GM10847 (cell line): ENCODE results near the gene BRCA1.

ENCODE experiments used
- POLR2A ChIP-seq: IDR thresholded peaks from 2 replicates; pipeline ENCODE4 v1.6.1; 2011; ENCODE audit not compliant: insufficient read length; ENCODE audit errors: extremely low read depth

Gene BRCA1

DNA sequence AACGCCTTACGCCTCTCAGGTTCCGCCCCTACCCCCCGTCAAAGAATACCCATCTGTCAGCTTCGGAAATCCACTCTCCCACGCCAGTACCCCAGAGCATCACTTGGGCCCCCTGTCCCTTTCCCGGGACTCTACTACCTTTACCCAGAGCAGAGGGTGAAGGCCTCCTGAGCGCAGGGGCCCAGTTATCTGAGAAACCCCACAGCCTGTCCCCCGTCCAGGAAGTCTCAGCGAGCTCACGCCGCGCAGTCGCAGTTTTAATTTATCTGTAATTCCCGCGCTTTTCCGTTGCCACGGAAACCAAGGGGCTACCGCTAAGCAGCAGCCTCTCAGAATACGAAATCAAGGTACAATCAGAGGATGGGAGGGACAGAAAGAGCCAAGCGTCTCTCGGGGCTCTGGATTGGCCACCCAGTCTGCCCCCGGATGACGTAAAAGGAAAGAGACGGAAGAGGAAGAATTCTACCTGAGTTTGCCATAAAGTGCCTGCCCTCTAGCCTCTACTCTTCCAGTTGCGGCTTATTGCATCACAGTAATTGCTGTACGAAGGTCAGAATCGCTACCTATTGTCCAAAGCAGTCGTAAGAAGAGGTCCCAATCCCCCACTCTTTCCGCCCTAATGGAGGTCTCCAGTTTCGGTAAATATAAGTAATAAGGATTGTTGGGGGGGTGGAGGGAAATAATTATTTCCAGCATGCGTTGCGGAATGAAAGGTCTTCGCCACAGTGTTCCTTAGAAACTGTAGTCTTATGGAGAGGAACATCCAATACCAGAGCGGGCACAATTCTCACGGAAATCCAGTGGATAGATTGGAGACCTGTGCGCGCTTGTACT, at the start of gene BRCA1:
Gene BRCA1, minus strand, starts transcription at position 232 of the 834 bp plus-strand sequence. CDS start 1,268 bp downstream, outside the sequence.
- peak; percentile 72 for TF ChIP-seq POLR2A

DNA sequence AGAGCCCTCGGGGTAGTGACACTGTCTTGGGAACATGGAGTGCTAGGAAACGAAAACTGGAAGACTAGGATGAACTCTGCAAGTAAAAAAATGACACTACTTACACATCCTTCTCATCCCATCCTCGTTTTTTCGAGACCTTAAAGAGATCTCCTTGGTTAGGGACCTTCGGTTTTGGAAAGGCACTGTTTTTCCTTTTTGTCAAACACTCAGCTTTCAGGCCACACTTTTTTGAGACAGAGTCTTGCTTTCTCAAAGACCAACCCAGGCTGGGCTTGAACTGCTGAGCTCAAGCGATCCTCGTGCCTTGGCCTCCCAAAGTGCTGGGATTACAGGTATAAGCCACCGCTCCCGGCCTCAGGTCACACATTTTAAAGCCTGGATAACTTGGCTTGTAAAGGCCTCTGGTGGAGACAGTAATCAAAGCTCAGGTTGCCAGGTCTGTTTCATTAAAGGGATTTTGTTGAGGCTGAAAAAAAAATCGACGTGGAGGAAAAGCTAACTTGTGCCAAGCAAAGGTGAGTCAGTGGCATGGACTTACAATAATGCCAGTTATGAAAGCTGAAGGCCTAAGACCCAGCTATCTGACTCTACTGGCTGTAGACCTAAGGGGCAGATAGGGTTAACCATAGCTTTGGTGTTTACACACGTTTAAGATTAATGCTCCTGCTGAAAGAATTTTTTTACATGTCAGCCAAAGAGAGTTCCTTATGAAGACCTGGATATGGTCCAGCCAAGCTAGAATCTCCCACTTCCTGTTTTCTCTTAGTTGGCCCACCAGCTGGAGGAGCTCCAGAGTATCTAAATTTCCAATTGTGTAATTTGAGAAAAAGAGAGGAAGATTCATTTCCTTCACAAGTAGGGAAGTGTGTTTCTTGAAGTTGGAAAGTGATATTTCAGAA, 46.7 kb upstream of the BRCA1 start:
- no peak for TF ChIP-seq POLR2A

DNA sequence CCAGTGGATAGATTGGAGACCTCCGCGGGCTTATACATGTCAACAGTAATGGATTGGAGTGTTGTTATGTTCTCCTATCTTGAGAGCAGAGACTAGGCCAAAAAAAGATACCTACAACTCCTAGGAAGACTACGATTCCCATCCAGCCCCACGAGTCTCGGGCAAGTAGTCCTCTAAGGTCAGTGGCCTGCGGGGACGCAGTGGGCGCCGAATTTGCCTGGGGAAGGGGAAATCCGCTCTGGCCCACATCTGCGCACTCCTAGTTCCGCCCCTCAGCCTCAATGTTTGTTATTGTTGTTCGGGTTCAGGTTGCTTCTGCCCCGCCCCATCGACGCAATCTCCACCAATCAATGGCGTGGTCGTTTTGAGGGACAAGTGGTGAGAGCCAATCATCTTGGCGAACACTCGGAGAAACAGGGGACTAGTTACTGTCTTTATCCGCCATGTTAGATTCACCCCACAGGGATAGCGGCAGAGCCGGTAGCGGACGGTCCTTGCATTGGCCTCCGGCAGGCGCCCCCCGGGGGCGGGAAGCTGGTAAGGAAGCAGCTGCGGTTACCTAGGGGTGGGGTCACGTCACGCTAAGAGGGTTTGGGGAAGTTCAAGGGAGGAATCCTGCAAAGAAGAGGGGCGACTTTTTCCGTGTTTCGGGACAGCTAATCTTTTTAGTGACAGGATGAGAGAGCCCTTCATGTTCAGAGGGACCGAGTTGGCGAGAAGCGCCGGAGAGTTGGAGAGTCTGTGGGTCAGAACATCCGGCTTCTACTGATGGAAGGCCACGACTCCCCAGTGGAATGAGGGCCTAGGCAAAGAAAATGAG, 45.8 kb upstream of the BRCA1 start, which contains the start of gene NBR1:
Gene NBR1, plus strand, starts transcription at position 449 of the 820 bp plus-strand sequence. CDS start 4,586 bp downstream, outside the sequence.
- TF ChIP-seq POLR2A: peak; percentile 45

DNA sequence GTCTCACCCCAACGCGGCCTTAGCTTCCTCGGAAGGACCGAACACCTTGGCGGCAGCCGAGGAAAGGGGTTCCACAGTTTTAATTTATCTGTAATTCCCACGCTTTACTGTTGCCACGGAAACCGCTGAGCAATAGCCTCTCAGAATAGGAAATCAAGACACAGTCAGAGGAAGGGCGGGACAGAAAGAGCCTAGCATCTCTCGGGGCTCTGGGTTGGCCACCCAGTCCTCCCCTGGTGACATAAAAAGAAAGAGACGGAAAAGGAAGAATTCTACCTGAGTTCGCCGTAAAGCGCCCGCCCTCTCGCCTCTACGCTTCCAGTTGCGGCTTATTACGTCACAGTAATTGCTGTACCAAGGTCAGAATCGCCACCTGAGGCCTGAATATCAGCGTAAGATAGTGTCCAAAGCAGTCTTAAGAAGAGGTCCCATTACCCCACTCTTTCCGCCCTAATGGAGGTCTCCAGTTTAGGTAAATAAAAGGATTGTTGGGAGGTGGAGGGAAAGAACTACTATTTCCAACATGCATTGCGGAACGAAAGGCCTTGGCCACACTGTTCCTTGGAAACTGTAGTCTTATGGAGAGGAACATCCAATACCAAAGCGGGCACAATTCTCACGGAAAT, 45.1 kb upstream of the BRCA1 start:
- no peak for TF ChIP-seq POLR2A

DNA sequence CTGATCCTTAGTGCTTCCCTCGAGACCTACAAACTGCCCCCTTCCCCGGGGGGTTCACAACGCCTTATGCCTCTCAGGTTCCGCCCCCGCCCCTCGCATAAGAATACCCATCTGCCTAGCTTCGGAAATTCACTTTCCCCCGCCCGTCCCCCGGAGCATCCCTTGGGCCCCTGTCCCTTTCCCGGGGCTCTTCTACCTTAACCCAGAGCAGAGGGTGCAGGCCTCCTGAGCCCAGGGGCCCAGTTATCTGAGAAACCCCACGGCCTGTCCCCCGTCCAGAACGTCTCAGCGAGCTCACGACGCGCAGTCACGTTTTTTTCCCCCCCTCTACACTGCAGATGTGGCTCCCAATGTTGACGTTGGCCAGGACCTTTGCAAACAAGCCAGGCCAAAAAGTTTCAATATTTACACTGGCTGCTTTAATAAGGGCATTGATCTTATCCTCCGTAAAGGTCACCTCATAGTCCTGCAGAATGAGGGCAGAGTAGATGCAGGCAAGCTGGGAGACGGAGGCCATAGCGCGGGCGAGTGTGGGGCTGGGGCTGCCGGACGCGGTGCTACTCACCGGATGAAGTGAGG, 44.5 kb upstream of the BRCA1 start:
- TF ChIP-seq POLR2A: no peak

DNA sequence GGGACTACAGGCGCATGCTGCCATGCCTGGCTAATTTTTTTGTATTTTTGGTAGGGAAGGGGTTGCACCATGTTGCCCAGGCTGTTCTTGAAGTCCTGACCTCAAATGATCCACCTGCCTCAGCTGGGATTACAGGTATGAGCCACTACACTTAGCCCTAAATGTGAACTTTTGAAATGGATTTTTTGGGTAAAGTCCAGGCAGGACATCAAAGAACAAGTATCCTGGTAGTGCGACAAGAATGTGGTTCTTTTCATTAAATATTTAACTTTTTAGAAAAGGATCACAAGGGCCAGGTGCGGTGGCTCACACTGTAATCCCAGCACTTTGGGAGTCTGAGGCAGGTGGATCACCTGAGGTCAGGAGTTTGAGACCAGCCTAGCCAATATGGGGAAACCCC, 30.5 kb upstream of the BRCA1 start:
- TF ChIP-seq POLR2A: no peak

DNA sequence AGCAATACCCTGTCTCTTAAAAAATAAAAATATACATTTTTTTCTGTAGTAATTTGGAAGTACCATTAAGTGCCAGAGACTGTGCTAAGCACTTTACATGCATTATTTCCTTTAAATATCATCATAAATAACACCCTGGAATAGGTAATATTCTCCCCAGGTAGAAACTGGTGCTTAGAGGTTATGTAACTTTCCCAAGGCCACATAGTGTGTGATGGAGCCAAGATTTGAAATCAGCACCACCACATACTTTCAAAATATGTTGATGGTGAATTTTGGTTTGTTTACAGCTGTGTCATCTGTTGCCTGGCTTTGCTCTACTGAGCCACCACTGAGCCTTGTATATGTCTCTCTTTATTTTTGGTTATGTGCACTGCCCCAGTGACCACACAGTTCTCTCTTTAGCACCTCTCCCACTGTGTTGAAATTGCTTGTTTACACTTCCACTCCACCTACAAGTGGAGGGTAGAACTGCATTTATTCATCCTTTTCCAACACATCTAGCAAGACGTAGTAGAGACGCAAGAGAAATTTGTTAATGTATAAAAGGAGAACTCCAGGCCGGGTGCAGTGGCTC, 26.8 kb upstream of the BRCA1 start:
- TF ChIP-seq POLR2A: no peak

DNA sequence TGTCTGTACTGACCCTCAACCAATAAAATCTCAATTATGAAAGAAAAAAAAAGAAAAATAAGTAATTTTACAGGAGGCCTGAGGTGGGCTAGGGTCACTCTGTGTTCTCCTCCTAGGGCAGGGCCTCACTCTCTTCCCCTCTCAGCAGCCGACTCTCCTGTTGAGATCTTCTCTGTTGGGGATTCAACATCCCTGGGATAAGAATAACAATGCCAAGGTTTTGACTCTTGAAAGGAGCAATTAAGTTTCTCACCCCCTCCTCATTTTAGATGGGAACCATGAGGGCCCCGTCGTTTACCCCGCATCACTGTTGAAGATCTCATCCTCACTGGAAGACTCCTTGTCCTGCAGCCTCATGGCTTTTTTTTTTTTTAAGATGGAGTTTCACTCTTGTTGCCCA, 21.5 kb upstream of the BRCA1 start:
- no peak for TF ChIP-seq POLR2A

DNA sequence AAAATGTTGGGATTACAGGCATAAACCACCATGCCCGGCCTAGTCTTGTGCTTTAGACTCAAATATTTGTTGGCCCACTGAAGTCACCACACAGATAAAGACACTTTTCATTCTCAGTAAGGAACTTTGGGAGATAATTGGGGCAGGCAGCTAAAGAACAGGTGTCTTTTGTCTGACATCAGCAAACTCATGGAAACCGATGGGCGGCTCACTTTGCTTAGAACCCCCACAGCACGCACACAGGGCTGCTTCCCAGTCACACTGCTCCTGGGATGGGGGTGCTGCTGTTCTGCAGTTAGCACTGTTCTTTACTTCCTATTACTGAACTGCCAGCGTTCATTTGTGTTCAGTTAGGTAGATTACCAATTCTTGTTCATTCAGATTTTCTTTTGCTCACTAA, 18.0 kb upstream of the BRCA1 start:
- no peak for TF ChIP-seq POLR2A

DNA sequence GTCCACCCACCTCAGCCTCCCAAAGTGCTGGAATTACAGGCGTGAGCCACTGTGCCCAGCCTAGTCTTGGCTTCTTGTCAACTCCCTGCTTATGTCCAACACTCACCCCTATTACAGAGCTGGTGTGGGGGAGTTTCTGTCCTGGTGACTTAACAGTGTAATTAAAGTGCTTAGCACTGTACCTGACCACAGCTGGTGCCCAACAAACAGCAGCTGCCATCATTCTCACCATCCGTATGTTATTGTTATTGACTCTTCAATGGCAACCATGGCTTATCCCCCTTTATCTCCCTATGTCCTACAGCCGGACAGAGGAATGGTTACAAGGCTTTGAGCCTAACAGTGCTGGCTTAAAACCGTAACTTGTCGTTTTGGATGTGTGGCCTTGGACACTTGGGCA, 17.0 kb upstream of the BRCA1 start:
- TF ChIP-seq POLR2A: no peak

DNA sequence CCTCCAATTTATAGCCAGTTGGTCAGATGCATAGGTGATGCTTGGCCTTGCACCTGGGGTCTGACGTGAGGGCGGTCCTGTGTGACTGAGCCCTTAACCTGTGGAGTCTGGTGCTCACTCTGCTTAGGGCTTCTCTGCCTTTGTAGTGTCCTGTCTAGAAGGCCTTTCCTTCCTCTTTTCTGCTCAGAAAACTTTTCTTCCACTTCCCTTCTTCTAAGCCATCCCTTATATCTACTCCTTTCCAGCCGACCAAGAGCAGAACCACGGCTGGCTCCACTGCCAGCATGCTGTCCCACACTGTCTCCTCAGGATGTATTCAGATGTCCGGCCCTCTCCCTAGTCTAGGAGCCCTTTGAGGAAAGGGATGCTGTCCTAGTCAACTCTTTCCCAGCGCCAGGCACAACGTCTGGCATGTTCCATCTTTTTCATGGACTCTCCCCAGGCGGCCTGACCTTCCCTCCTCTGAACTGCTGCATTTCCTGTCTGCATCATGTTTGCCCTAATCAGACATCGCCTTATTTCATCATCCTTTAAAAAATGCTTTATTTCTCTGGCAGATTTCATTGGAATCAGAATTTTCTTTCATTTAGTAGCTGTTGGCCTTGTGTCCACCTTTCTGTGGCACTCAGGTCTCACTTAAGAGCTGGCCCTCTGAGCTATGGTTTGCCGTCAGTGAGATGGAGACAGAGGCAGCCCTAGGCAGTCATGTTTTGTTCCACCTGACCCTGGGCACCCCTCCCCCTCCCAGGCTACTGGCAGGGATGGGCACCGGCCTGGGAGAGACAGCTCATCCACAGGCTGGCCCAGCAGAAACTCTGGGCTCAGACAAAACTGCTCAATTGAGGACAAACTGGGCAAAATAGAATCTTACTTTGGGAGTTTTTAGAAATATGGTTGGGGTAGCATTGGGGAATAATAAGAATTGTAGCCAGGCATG, 15.5 kb upstream of the BRCA1 start:
- no peak for TF ChIP-seq POLR2A

DNA sequence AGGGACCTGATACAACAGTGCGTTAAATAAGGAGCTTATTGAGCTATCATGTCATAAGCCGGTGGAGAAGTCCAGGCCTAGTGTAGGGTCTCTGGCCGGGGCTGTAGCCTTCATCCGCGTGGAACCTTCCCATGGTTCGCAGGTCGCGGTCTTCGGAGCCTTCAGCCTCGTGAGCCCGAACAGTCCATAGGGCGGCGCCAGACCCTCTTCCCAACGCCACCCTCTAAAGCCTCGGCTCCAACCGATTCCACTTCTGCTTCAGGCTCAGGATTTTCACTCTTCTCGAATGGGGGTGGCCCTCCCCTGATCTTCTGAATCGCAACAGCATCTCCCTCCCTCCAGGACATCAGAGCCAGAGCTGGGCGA, 10.3 kb upstream of the BRCA1 start:
- TF ChIP-seq POLR2A: no peak
